Suprapubic skin (tissue), 4 donors: ENCODE measurements around the gene TRNP1. TPM values are rescaled to one million over a fixed set of nuclear protein-coding genes. Genes with fewer than 3 reads are reported as not detected.

Source experiments
- DNase-seq, 2 donors: peaks; one replicate each; pipeline ENCODE4 v3.0.0-alpha.2; 2019; ENCODE audit warnings: low spot score in 2 of 2
- H3K27ac ChIP-seq: fragments of 200-600 bp; sonication (generic); one replicate; pipeline ENCODE4 v1.5.1; 2019
- H3K27me3 ChIP-seq: fragments of 200-600 bp; sonication (generic); one replicate; pipeline ENCODE4 v1.5.1; 2019
- H3K36me3 ChIP-seq: fragments of 200-600 bp; sonication (generic); one replicate; pipeline ENCODE4 v1.5.1; 2019
- H3K4me1 ChIP-seq: fragments of 200-600 bp; sonication (generic); one replicate; pipeline ENCODE4 v1.5.1; 2019
- H3K4me3 ChIP-seq: fragments of 200-600 bp; sonication (generic); one replicate; pipeline ENCODE4 v1.5.1; 2019; ENCODE audit warnings: mild to moderate bottlenecking
- H3K9me3 ChIP-seq: fragments of 200-600 bp; sonication (generic); one replicate; pipeline ENCODE4 v1.5.1; 2019
- CTCF ChIP-seq, 2 donors: fragments of 200-600 bp in 1 of 2; fragments of 450-650 bp in 1 of 2; sonication (generic) in 1 of 2; IDR thresholded peaks; one replicate each; pipeline ENCODE4 v1.5.1; 2016 to 2019; ENCODE audit warnings: antibody characterized with exemption in 2 of 2, mild to moderate bottlenecking in 1 of 2, moderate library complexity in 1 of 2
- EP300 ChIP-seq: sonication (generic); formaldehyde crosslinking; IDR thresholded peaks from one replicate; pipeline ENCODE4 v1.6.1; 2017; ENCODE audit warnings: antibody characterized with exemption
- POLR2A ChIP-seq, 2 donors: fragments of 450-650 bp; IDR thresholded peaks; one replicate each; pipeline ENCODE4 v1.6.1; 2017; ENCODE audit warnings: antibody characterized with exemption in 2 of 2, mild to moderate bottlenecking in 2 of 2, moderate library complexity in 2 of 2
- POLR2AphosphoS5 ChIP-seq, 3 donors: sonication (generic); formaldehyde crosslinking; IDR thresholded peaks; one replicate each; pipeline ENCODE4 v1.6.1; 2017; ENCODE audit warnings: antibody characterized with exemption in 3 of 3
- WGBS: methylation state at CpG from one replicate; pipeline ENCODE4 v1.1.5; 2018; 5-methylcytosine and 5-hydroxymethylcytosine counted together
- total RNA-seq, 4 donors: library from RNA; depleted of rRNA; stranded (reverse); fragments of >200 nt; gene quantifications; one replicate each; pipeline ENCODE4 v1.1.0, GENCODE V29; 2016

TRNP1 gene
- total RNA-seq, 4 donors from 2014 or later: 7.9 to 41.7 (median 28.4) TPM

- Histone ChIP-seq H3K27ac (no peak overlapping the region), H3K4me3 (no peak overlapping the region), H3K27me3 (no peaks in the 10 kb centered on the region), H3K36me3 (no peaks in the 10 kb centered on the region), H3K4me1 (peaks cover 14% of the 10 kb centered on the region), H3K9me3 (no peaks in the 10 kb centered on the region)
- WGBS: 82% methylated on average over 7 of the region's 7 CpGs
- TF ChIP-seq CTCF (IDR thresholded peaks at IDR 0.05) (no peak), POLR2AphosphoS5 (IDR thresholded peaks at IDR 0.05) (no peak)
- DNase-seq: no peak
These were observed 44.5 kb downstream of the TRNP1 start for GRCh38 chr1:27038020-27038419.

GRCh38 chr1:27042670-27043069, 49.2 kb downstream of the TRNP1 start:
- DNase-seq: no peak
- 77% methylated on average over 7 of the region's 7 CpGs for WGBS
- Histone ChIP-seq H3K4me1 (peaks cover 22% of the 10 kb centered on the region), H3K27me3 (no peaks in the 10 kb centered on the region), H3K4me3 (no peak overlapping the region), H3K27ac (no peak overlapping the region), H3K9me3 (no peaks in the 10 kb centered on the region), H3K36me3 (no peaks in the 10 kb centered on the region)
- TF ChIP-seq CTCF (IDR thresholded peaks at IDR 0.05) (no peak), POLR2A (IDR thresholded peaks at IDR 0.05) (no peak)

GRCh38 chr1:27044613-27045151, 51.2 kb downstream of the TRNP1 start:
- WGBS: 10% methylated on average over 12 of the region's 12 CpGs
- Histone ChIP-seq H3K27ac (no peak overlapping the region), H3K4me1 (peaks cover 22% of the 10 kb centered on the region), H3K9me3 (no peaks in the 10 kb centered on the region), H3K4me3 (peak overlapping the region; percentile 20), H3K27me3 (no peaks in the 10 kb centered on the region), H3K36me3 (no peaks in the 10 kb centered on the region)
- peak; percentile 92 to 93 for DNase-seq
- peak; percentile 96 to 98 for TF ChIP-seq CTCF (IDR thresholded peaks at IDR 0.05)
- TF ChIP-seq POLR2A (IDR thresholded peaks at IDR 0.05): no peak
- no peak for TF ChIP-seq EP300

GRCh38 chr1:27045973-27046558, 52.6 kb downstream of the TRNP1 start:
- DNase-seq: no peak
- TF ChIP-seq EP300 (no peak), CTCF (IDR thresholded peaks at IDR 0.05) (peak; percentile 74 to 86)
- WGBS: 17% methylated on average over 17 of the region's 17 CpGs

GRCh38 chr1:27047914-27048313, 54.4 kb downstream of the TRNP1 start:
- TF ChIP-seq POLR2A (IDR thresholded peaks at IDR 0.05) (no peak), EP300 (no peak), POLR2AphosphoS5 (IDR thresholded peaks at IDR 0.05) (no peak), CTCF (IDR thresholded peaks at IDR 0.05) (no peak)
- Histone ChIP-seq H3K36me3 (no peaks in the 10 kb centered on the region), H3K4me1 (peaks cover 22% of the 10 kb centered on the region), H3K27me3 (no peaks in the 10 kb centered on the region), H3K9me3 (no peaks in the 10 kb centered on the region), H3K27ac (no peak overlapping the region), H3K4me3 (no peak overlapping the region)
- WGBS: 74% methylated on average over 6 of the region's 6 CpGs
- no peak for DNase-seq

More at GRCh38 chr1:27045973-27046558, 52.6 kb downstream of the TRNP1 start:
- no peaks in the 10 kb centered on the region for H3K9me3 ChIP-seq
- H3K27ac ChIP-seq: no peak overlapping the region
- no peak overlapping the region for H3K4me3 ChIP-seq
- peaks cover 22% of the 10 kb centered on the region for H3K4me1 ChIP-seq
- no peaks in the 10 kb centered on the region for H3K27me3 ChIP-seq
- no peaks in the 10 kb centered on the region for H3K36me3 ChIP-seq
